GM21381 (cell line): ENCODE data around the gene P2RX2.
"Not testable (repeated sequence)": the region's sequence is repeated elsewhere in the genome, so short reads cannot be mapped to it uniquely, and the experiment has no call there.

ENCODE experiments used
- ATAC-seq: cut with Tn5 transposase; IDR thresholded peaks from one replicate; pipeline ENCODE4 v1.9.1; 2021; ENCODE audit warnings: mild to moderate bottlenecking, moderate library complexity; ENCODE audit not compliant: unreplicated experiment

The P2RX2 gene

GRCh38 chr12:132583411-132583710 lies 35.2 kb upstream of the P2RX2 start:
- ATAC-seq = no peak

GRCh38 chr12:132583736-132584135 lies 34.8 kb upstream of the P2RX2 start:
- ATAC-seq = no peak

- no peak for ATAC-seq
Measured at GRCh38 chr12:132584429-132584828, 34.1 kb upstream of the P2RX2 start.

GRCh38 chr12:132585177-132585576 lies 33.4 kb upstream of the P2RX2 start:
- no peak for ATAC-seq

- no peak for ATAC-seq
Measured at GRCh38 chr12:132586929-132587328, 31.6 kb upstream of the P2RX2 start.

GRCh38 chr12:132587781-132588180 lies 30.8 kb upstream of the P2RX2 start:
- no peak for ATAC-seq

GRCh38 chr12:132588319-132588718 lies 30.3 kb upstream of the P2RX2 start:
- ATAC-seq = no peak

- no peak for ATAC-seq
Measured at GRCh38 chr12:132588821-132589669, 29.5 kb upstream of the P2RX2 start.

- no peak for ATAC-seq
Measured at GRCh38 chr12:132591107-132591935, 27.3 kb upstream of the P2RX2 start.

- no peak for ATAC-seq
Measured at GRCh38 chr12:132592282-132592970, 26.1 kb upstream of the P2RX2 start.

GRCh38 chr12:132593071-132593470 lies 25.5 kb upstream of the P2RX2 start:
- ATAC-seq = no peak

GRCh38 chr12:132593521-132593920 lies 25.1 kb upstream of the P2RX2 start:
- no peak for ATAC-seq

- no peak for ATAC-seq
Measured at GRCh38 chr12:132593938-132594358, 24.6 kb upstream of the P2RX2 start.

- ATAC-seq = no peak
Measured at GRCh38 chr12:132595183-132595582, 23.4 kb upstream of the P2RX2 start.

GRCh38 chr12:132596016-132596415 lies 22.6 kb upstream of the P2RX2 start:
- ATAC-seq = no peak

GRCh38 chr12:132597333-132598316 lies 21.0 kb upstream of the P2RX2 start:
- ATAC-seq = no peak

- ATAC-seq = not testable (repeated sequence)
Measured at GRCh38 chr12:132599502-132599901, 19.1 kb upstream of the P2RX2 start.

- ATAC-seq = no peak
Measured at GRCh38 chr12:132600048-132601032, 18.2 kb upstream of the P2RX2 start.
